Neural cell (in vitro differentiated cells): Measurements from ENCODE around the gene DPP10. TPM values are rescaled to one million over a fixed set of nuclear protein-coding genes. Genes with fewer than 3 reads are reported as not detected.

Experiments
- H2AFZ ChIP-seq: fragments of 200-600, 300-800 bp; sonication (generic), shearing (Covaris generic); 2 replicates; pipeline ENCODE4 v1.6.0; 2014; ENCODE audit warnings: low read depth, mild to moderate bottlenecking, antibody characterized with exemption, low read length, moderate library complexity
- H3F3A ChIP-seq: fragments of 200-600 bp; shearing (Covaris generic); 2 replicates; pipeline ENCODE4 v1.6.1; 2016; ENCODE audit warnings: mild to moderate bottlenecking, moderate library complexity, mixed read lengths, antibody characterized with exemption, low read length; ENCODE audit not compliant: insufficient read depth, poor library complexity, severe bottlenecking
- H3K27ac ChIP-seq: fragments of 200-600, 300-800 bp; sonication (generic), shearing (Covaris generic); 2 replicates; pipeline ENCODE4 v1.5.1; 2014; ENCODE audit warnings: mild to moderate bottlenecking, low read length, moderate library complexity
- H3K27me3 ChIP-seq: fragments of 300-800, 200-600 bp; sonication (generic), shearing (Covaris generic); 2 replicates; pipeline ENCODE4 v1.6.0; 2014; ENCODE audit warnings: mild to moderate bottlenecking, low read depth, low read length, moderate library complexity; ENCODE audit not compliant: insufficient read depth
- H3K36me3 ChIP-seq: fragments of 300-800, 200-600 bp; sonication (generic), shearing (Covaris generic); 2 replicates; pipeline ENCODE4 v1.5.1; 2014; ENCODE audit warnings: mild to moderate bottlenecking, antibody characterized with exemption, low read length, moderate library complexity; ENCODE audit not compliant: insufficient read depth
- H3K4me2 ChIP-seq: fragments of 300-800, 200-600 bp; sonication (generic), shearing (Covaris generic); 2 replicates; pipeline ENCODE4 v1.6.0; 2014; ENCODE audit warnings: mild to moderate bottlenecking, low read length
- H3K4me3 ChIP-seq: fragments of 300-800, 200-600 bp; sonication (generic), shearing (Covaris generic); 2 replicates; pipeline ENCODE4 v1.5.1; 2014; ENCODE audit warnings: mild to moderate bottlenecking, low read length, moderate library complexity
- H3K79me2 ChIP-seq: fragments of 200-600 bp; shearing (Covaris generic); replicated peaks from 2 replicates; pipeline ENCODE4 v1.6.0; 2014; ENCODE audit warnings: mild to moderate bottlenecking, low read length, moderate library complexity; ENCODE audit not compliant: insufficient read depth
- H3K9ac ChIP-seq: fragments of 300-800, 200-600 bp; sonication (generic), shearing (Covaris generic); 2 replicates; pipeline ENCODE4 v1.6.1; 2016; ENCODE audit warnings: mild to moderate bottlenecking, low read length, mixed read lengths
- H3K9me2 ChIP-seq: fragments of 200-600 bp; shearing (Covaris generic); 2 replicates; pipeline ENCODE4 v1.6.1; 2016; ENCODE audit warnings: mild to moderate bottlenecking, low read length, mixed read lengths; ENCODE audit not compliant: insufficient read depth
- H3K9me3 ChIP-seq: fragments of 200-600, 300-800 bp; sonication (generic), shearing (Covaris generic); 2 replicates; pipeline ENCODE4 v1.6.1; 2016; ENCODE audit warnings: mild to moderate bottlenecking, mixed run types, low read length, moderate library complexity, mixed read lengths
- H4K20me1 ChIP-seq: fragments of 200-600 bp; shearing (Covaris generic); 2 replicates; pipeline ENCODE4 v1.6.1; 2016; ENCODE audit warnings: mild to moderate bottlenecking, mixed run types; ENCODE audit not compliant: insufficient read depth
- EP300 ChIP-seq: fragments of 450-650 bp; conservative IDR thresholded peaks from 2 replicates; pipeline ENCODE4 v1.6.1; 2014; ENCODE audit warnings: antibody characterized with exemption, mild to moderate bottlenecking, moderate library complexity; ENCODE audit not compliant: poor library complexity, severe bottlenecking
- EZH2 ChIP-seq: fragments of 200-600, 300-800 bp; shearing (Covaris generic), sonication (generic); IDR thresholded peaks from 2 replicates; pipeline ENCODE4 v1.6.1; 2014; ENCODE audit warnings: antibody characterized with exemption, low read length, borderline replicate concordance, mild to moderate bottlenecking; ENCODE audit not compliant: insufficient read depth, poor library complexity, severe bottlenecking
- MXI1 ChIP-seq: fragments of 450-650 bp; conservative IDR thresholded peaks from 2 replicates; pipeline ENCODE4 v1.6.1; 2014; ENCODE audit warnings: antibody characterized with exemption, mild to moderate bottlenecking; ENCODE audit not compliant: poor library complexity, severe bottlenecking
- POLR2AphosphoS5 ChIP-seq: IDR thresholded peaks from 2 replicates; pipeline ENCODE4 v1.6.1; 2012
- RAD21 ChIP-seq: fragments of 450-650 bp; conservative IDR thresholded peaks from 2 replicates; pipeline ENCODE4 v1.6.1; 2014; ENCODE audit warnings: antibody characterized with exemption, mild to moderate bottlenecking, moderate library complexity
- REST ChIP-seq: IDR thresholded peaks from 2 replicates; pipeline ENCODE4 v1.6.1; 2012; ENCODE audit warnings: borderline replicate concordance
- SMC3 ChIP-seq: fragments of 450-650 bp; conservative IDR thresholded peaks from 2 replicates; pipeline ENCODE4 v1.6.1; 2014; ENCODE audit warnings: antibody characterized with exemption, mild to moderate bottlenecking, moderate library complexity; ENCODE audit not compliant: poor library complexity
- TAF1 ChIP-seq: IDR thresholded peaks from 2 replicates; pipeline ENCODE4 v1.6.1; 2012; ENCODE audit warnings: low read depth
- polyA plus RNA-seq: library from polyadenylated mRNA; depleted of rRNA; stranded (reverse); fragments of >200 nt; gene quantifications from 2 replicates; pipeline ENCODE4 v1.2.3, GENCODE V29; 2014
- TF ChIP-seq, protein P1 (sequence below): fragments of 450-650 bp; IDR thresholded peaks from 2 replicates; pipeline ENCODE4 v1.5.1; 2014; ENCODE audit warnings: antibody characterized with exemption, mild to moderate bottlenecking, moderate library complexity; ENCODE audit not compliant: poor library complexity, severe bottlenecking

Gene DPP10
- polyA plus RNA-seq, 1 donor from 2014 or later: 13.9 TPM

- Histone ChIP-seq H3K9me3 (no peaks in the 10 kb centered on the region), H3K36me3 (no peaks in the 10 kb centered on the region), H3K9me2 (no peaks in the 10 kb centered on the region), H2AFZ (no peak overlapping the region), H4K20me1 (no peaks in the 10 kb centered on the region), H3K27ac (no peak overlapping the region), H3K27me3 (no peaks in the 10 kb centered on the region), H3K79me2 (no peaks in the 10 kb centered on the region), H3K4me3 (no peak overlapping the region), H3K4me2 (no peak overlapping the region), H3F3A (no peaks in the 10 kb centered on the region), H3K9ac (no peak overlapping the region)
- no peak for TF ChIP-seq REST
- peak; percentile 36 for TF ChIP-seq RAD21
- peak; percentile 41 for TF ChIP-seq SMC3
Observed at GRCh38 chr2:114543236-114543766, 100.9 kb downstream of the DPP10 start.

DNA sequence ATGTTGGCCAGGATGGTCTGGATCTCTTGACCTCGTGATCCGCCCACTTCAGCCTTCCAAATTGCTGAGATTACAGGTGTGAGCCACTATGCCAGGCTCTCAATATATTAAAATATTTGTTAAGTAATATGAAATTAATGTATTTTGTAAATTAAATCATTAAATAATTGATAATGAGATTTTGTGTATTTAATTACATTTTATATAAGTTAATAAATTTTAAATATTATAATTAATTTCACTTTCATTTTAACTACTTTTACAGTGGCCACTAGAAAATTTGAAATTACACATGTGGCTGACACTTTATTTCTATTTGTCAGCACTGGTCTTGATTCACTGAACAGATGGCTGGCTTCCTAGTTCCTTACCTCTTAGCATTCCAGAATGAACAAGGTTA lies 102.6 kb downstream of the DPP10 start:
- no peak overlapping the region for H3K4me3 ChIP-seq
- H3K9ac ChIP-seq: no peak overlapping the region
- no peaks in the 10 kb centered on the region for H4K20me1 ChIP-seq
- H3K27ac ChIP-seq: no peak overlapping the region
- no peaks in the 10 kb centered on the region for H3K27me3 ChIP-seq
- H3K4me2 ChIP-seq: no peak overlapping the region
- TF ChIP-seq EZH2 (no peak), TAF1 (no peak), EP300 (no peak), REST (no peak), SMC3 (no peak), MXI1 (no peak), POLR2AphosphoS5 (no peak), RAD21 (no peak)
- TF ChIP-seq, protein P1, sequence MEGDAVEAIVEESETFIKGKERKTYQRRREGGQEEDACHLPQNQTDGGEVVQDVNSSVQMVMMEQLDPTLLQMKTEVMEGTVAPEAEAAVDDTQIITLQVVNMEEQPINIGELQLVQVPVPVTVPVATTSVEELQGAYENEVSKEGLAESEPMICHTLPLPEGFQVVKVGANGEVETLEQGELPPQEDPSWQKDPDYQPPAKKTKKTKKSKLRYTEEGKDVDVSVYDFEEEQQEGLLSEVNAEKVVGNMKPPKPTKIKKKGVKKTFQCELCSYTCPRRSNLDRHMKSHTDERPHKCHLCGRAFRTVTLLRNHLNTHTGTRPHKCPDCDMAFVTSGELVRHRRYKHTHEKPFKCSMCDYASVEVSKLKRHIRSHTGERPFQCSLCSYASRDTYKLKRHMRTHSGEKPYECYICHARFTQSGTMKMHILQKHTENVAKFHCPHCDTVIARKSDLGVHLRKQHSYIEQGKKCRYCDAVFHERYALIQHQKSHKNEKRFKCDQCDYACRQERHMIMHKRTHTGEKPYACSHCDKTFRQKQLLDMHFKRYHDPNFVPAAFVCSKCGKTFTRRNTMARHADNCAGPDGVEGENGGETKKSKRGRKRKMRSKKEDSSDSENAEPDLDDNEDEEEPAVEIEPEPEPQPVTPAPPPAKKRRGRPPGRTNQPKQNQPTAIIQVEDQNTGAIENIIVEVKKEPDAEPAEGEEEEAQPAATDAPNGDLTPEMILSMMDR: no peak
- H3K9me2 ChIP-seq: no peaks in the 10 kb centered on the region
- H3K36me3 ChIP-seq: no peaks in the 10 kb centered on the region
- H3K9me3 ChIP-seq: no peaks in the 10 kb centered on the region
- H2AFZ ChIP-seq: no peak overlapping the region
- no peaks in the 10 kb centered on the region for H3F3A ChIP-seq
- H3K79me2 ChIP-seq: no peaks in the 10 kb centered on the region
